SKM-1 treated with dmso at 0.1 percent for 144 hours (cell line): Measurements from ENCODE around the gene OR1J4.

ENCODE experiments used
- DNase-seq: peaks from one replicate; lab custom pipeline; 2025; ENCODE audit not compliant: unreplicated experiment; lab: John Stamatoyannopoulos, UW

The OR1J4 gene

GRCh38 chr9:122567901-122568300 is 49.0 kb downstream of the OR1J4 start:
- DNase-seq, result no peak
